SU-DHL-6 (cell line): ENCODE data around the gene PPIP5K2.

Experiments
- H2AFZ ChIP-seq: fragments of 200-600 bp; sonication (generic); 2 replicates; pipeline ENCODE4 v1.6.1; 2014; ENCODE audit warnings: low read depth, mild to moderate bottlenecking, moderate library complexity, mixed read lengths, antibody characterized with exemption, low read length; ENCODE audit not compliant: severe bottlenecking
- H3F3A ChIP-seq: fragments of 200-600 bp; shearing (Covaris generic); 2 replicates; pipeline ENCODE4 v1.6.0; 2016; ENCODE audit warnings: antibody characterized with exemption, mild to moderate bottlenecking; ENCODE audit not compliant: insufficient read depth
- H3K27ac ChIP-seq: fragments of 200-600 bp; sonication (generic); 2 replicates; pipeline ENCODE4 v1.5.1; 2016; ENCODE audit warnings: low read depth, mild to moderate bottlenecking, low read length, moderate library complexity, mixed read lengths
- H3K27me3 ChIP-seq: fragments of 200-600 bp; sonication (generic), shearing (Covaris generic); 2 replicates; pipeline ENCODE4 v1.6.0; 2014; ENCODE audit warnings: mild to moderate bottlenecking, low read length
- H3K36me3 ChIP-seq: fragments of 200-600 bp; sonication (generic); 2 replicates; pipeline ENCODE4 v1.6.1; 2014; ENCODE audit warnings: mild to moderate bottlenecking, low read length, mixed read lengths
- H3K4me2 ChIP-seq: fragments of 300-600, 200-600 bp; shearing (Covaris generic), sonication (generic); 2 replicates; pipeline ENCODE4 v1.6.0; 2014; ENCODE audit warnings: low read length, low read depth, mild to moderate bottlenecking; ENCODE audit not compliant: poor library complexity, severe bottlenecking
- H3K4me3 ChIP-seq: fragments of 200-600 bp; sonication (generic); 2 replicates; pipeline ENCODE4 v1.5.1; 2014; ENCODE audit warnings: antibody characterized with exemption, low read length, mild to moderate bottlenecking, mixed read lengths; ENCODE audit not compliant: insufficient read depth, poor library complexity, severe bottlenecking
- H3K79me2 ChIP-seq: fragments of 200-600 bp; sonication (generic); 2 replicates; pipeline ENCODE4 v1.6.1; 2014; ENCODE audit warnings: mild to moderate bottlenecking, low read length, moderate library complexity; ENCODE audit not compliant: insufficient read depth
- H3K9ac ChIP-seq: fragments of 200-600 bp; sonication (generic); 2 replicates; pipeline ENCODE4 v1.7.0; 2014; ENCODE audit warnings: mild to moderate bottlenecking, low read length
- H3K9me2 ChIP-seq: fragments of 200-600 bp; sonication (generic); replicated peaks from 2 replicates; pipeline ENCODE4 v1.6.1; 2014; ENCODE audit warnings: low read length; ENCODE audit not compliant: insufficient read depth
- H3K9me3 ChIP-seq: fragments of 200-600 bp; sonication (generic); 2 replicates; pipeline ENCODE4 v1.6.1; 2014; ENCODE audit warnings: low read length, mixed read lengths; ENCODE audit not compliant: insufficient read depth
- H4K20me1 ChIP-seq: fragments of 200-600 bp; sonication (generic); 2 replicates; pipeline ENCODE4 v1.6.1; 2014; ENCODE audit warnings: low read depth, mild to moderate bottlenecking, antibody characterized with exemption, low read length, moderate library complexity, mixed read lengths
- EZH2phosphoT487 ChIP-seq: fragments of 200-600 bp; sonication (generic), shearing (Covaris generic); conservative IDR thresholded peaks from 2 replicates; pipeline ENCODE4 v1.6.1; 2018; ENCODE audit warnings: mild to moderate bottlenecking, antibody characterized with exemption, low read length, moderate library complexity, mixed read lengths
- TF ChIP-seq, protein P1 (sequence below): fragments of 200-600 bp; sonication (generic); IDR thresholded peaks from one replicate; pipeline ENCODE4 v1.5.1; 2017; ENCODE audit warnings: antibody characterized with exemption, mild to moderate bottlenecking, low read length, moderate library complexity; ENCODE audit not compliant: insufficient read depth, poor library complexity, severe bottlenecking

The PPIP5K2 gene

DNA sequence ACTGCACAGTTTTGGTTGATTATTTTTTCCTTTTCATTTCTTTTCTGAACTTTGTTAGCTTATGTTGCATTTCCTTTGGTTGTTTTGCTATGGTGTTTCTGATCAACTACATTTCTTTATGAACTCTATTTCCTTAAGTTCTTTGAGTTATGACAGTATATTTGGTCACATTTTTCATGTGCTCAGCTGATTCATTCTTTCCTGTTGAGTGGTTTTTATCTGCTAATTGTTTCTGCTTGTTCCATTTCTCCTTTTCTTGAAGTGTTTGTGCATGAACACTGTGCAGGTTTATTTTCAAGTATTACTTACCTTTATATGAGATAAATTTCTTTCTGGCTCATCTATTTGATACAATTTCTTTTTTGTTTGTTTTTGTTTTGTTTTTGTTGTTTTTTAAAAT is 87.6 kb downstream of the PPIP5K2 start:
- Histone ChIP-seq H3K9ac (no peak overlapping the region), H3K4me2 (no peak overlapping the region)
- TF ChIP-seq, protein P1, sequence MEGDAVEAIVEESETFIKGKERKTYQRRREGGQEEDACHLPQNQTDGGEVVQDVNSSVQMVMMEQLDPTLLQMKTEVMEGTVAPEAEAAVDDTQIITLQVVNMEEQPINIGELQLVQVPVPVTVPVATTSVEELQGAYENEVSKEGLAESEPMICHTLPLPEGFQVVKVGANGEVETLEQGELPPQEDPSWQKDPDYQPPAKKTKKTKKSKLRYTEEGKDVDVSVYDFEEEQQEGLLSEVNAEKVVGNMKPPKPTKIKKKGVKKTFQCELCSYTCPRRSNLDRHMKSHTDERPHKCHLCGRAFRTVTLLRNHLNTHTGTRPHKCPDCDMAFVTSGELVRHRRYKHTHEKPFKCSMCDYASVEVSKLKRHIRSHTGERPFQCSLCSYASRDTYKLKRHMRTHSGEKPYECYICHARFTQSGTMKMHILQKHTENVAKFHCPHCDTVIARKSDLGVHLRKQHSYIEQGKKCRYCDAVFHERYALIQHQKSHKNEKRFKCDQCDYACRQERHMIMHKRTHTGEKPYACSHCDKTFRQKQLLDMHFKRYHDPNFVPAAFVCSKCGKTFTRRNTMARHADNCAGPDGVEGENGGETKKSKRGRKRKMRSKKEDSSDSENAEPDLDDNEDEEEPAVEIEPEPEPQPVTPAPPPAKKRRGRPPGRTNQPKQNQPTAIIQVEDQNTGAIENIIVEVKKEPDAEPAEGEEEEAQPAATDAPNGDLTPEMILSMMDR, result no peak
- no peak for TF ChIP-seq EZH2phosphoT487

DNA sequence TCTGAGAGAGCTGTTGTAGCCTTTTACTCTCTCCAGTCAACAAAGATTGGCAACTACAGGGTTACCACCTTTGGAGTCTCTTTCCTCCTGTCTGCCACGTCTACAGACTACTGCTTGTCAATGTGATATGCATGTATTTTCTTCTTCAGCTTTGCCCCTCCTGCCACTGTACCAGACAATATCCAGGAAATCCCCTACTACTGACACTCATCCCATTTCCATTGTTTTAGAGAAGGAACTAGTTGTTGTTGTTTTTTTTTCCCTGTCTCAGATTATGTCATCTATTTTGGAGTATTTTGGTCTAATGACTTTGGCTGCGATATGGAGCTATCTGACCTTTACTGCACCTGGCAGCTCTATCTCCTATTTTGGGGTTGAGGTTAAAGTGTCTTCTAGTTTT is 88.4 kb downstream of the PPIP5K2 start:
- H3K9me3 ChIP-seq, result no peaks in the 10 kb centered on the region
- no peak overlapping the region for H3K9ac ChIP-seq
- H2AFZ ChIP-seq, result no peak overlapping the region
- H3K79me2 ChIP-seq, result no peaks in the 10 kb centered on the region
- H3K4me3 ChIP-seq, result no peak overlapping the region
- H3K27me3 ChIP-seq, result no peaks in the 10 kb centered on the region
- TF ChIP-seq EZH2phosphoT487, result no peak
- TF ChIP-seq, protein P1, result no peak
- H3K9me2 ChIP-seq, result no peaks in the 10 kb centered on the region
- 0 out of 2 replicates have a peak, but pooled peaks cover 11% of the 10 kb centered on the region for H3K36me3 ChIP-seq
- no peak overlapping the region for H3K27ac ChIP-seq
- no peaks in the 10 kb centered on the region for H4K20me1 ChIP-seq
- H3K4me2 ChIP-seq, result no peak overlapping the region
- H3F3A ChIP-seq, result no peaks in the 10 kb centered on the region

More for the DNA sequence above, 87.6 kb downstream of the PPIP5K2 start:
- Histone ChIP-seq H3K36me3 (peaks cover 17% of the 10 kb centered on the region; the same call in 1 of the 2 replicates), H3K27ac (no peak overlapping the region), H2AFZ (no peak overlapping the region), H3K9me3 (no peaks in the 10 kb centered on the region), H3K9me2 (no peaks in the 10 kb centered on the region), H3K4me3 (no peak overlapping the region), H3K79me2 (no peaks in the 10 kb centered on the region), H3K27me3 (no peaks in the 10 kb centered on the region), H3F3A (no peaks in the 10 kb centered on the region), H4K20me1 (no peaks in the 10 kb centered on the region)

DNA sequence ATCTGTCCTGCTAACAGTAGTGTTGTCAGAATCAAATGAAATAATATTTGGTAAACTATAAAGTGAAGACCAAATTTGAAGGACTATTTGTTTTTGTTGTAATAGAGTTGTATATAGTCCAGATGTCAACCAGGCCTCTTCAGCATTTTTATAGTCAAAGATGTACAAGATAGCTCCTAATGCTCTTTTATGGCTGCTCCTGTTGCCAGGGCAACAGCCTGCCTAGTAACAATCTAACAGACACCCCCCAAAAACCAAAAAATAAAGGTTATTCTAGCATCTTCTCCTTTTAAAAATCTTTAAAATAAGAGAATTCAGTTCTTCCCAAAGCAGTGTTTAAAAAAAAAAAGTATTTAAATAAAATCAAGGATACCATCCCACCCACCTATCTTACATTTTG is 89.0 kb downstream of the PPIP5K2 start:
- H3F3A ChIP-seq, result no peaks in the 10 kb centered on the region
- no peak for TF ChIP-seq EZH2phosphoT487
- TF ChIP-seq, protein P1, result no peak

DNA sequence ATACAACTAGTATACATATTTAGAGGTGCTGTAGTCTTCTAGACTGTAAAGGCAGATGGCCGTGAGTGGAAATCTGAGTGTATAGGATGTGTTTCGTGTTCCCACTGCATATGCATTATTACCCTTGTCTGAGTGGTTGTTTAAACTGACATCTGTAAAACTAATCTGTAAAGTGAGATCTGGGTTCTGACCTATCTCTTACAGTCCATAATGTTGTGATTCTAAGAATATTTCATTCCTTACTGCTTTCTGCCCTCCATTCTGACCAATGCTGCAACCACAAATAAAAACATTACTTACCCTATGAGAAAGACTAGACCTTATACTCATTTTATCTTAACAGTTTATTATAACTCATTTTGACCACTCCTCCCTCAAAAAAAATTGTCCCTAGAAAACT is 90.9 kb downstream of the PPIP5K2 start:
- H3K9ac ChIP-seq, result no peak overlapping the region
- TF ChIP-seq EZH2phosphoT487, result no peak
- TF ChIP-seq, protein P1, result no peak
- no peaks in the 10 kb centered on the region for H3K27me3 ChIP-seq
- H3K4me2 ChIP-seq, result no peak overlapping the region
- H3K9me2 ChIP-seq, result no peaks in the 10 kb centered on the region
- no peak overlapping the region for H2AFZ ChIP-seq
- no peaks in the 10 kb centered on the region for H3F3A ChIP-seq
- H4K20me1 ChIP-seq, result no peaks in the 10 kb centered on the region
- no peak overlapping the region for H3K4me3 ChIP-seq
- no peaks in the 10 kb centered on the region for H3K79me2 ChIP-seq
- H3K9me3 ChIP-seq, result no peaks in the 10 kb centered on the region
- 0 out of 2 replicates have a peak, but pooled peaks cover 2% of the 10 kb centered on the region for H3K36me3 ChIP-seq
- H3K27ac ChIP-seq, result no peak overlapping the region

More for the DNA sequence above, 89.0 kb downstream of the PPIP5K2 start:
- Histone ChIP-seq H3K79me2 (no peaks in the 10 kb centered on the region), H3K9ac (no peak overlapping the region), H3K27me3 (no peaks in the 10 kb centered on the region), H3K27ac (no peak overlapping the region), H3K9me3 (no peaks in the 10 kb centered on the region), H4K20me1 (no peaks in the 10 kb centered on the region), H3K4me2 (no peak overlapping the region), H3K36me3 (0 out of 2 replicates have a peak, but pooled peaks cover 6% of the 10 kb centered on the region), H3K9me2 (no peaks in the 10 kb centered on the region), H3K4me3 (no peak overlapping the region), H2AFZ (no peak overlapping the region)
